ENCODE data around the gene RNASE11. TPM values are rescaled to one million over a fixed set of nuclear protein-coding genes. Genes with fewer than 3 reads are reported as not detected.

The RNASE11 gene
- total and polyA plus RNA-seq, 2 of the 4 experiments (the other 2 are of a cell fraction): not detected

DNA sequence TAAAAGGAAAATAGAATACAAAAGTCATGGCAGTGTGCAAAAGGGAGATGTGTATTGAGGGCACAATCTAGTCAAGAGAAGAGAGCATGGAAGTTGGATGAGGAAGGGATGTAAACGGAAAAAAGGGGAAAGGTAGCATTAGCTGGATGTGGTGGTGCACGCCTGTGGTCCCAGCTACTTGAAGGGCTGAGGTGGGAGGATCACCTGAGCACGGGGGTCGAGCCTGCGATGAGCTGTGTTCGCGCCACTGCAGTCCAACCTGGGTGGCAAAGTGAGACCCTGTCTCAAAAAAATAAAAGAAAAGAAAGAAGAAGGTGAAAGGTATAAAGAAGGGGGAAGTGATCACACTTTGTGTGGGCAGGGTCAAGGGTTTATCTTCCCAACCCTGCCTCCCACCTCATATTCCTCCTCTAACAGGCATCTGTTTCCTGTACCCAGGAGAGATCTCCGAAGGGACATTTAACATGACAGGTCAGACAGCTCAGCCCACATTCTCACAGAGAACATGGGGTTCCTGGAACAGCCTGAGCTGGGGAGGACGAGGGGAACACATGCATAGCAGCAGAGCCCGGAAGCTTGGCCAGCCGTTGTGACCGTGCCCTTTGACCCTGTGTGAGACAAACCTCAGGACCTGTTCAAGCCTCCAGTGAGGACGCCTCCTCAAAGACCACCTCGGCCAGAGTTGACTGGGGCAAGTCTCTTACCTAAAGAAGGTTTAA is 8.9 kb downstream of the RNASE11 start:
- no peak overlapping the region for H3K9ac ChIP-seq (ENCODE audit: low read depth, low read length)
- H2AFZ ChIP-seq (replicated peaks; ENCODE audit: low read length, poor library complexity): no peak overlapping the region
- H3K18ac ChIP-seq (ENCODE audit: low read depth, low read length): no peak overlapping the region
- H2AK9ac ChIP-seq (replicated peaks; ENCODE audit: low read depth, low read length, poor library complexity): no peak overlapping the region
- H2BK120ac ChIP-seq (ENCODE audit: low read depth, low read length): no peak overlapping the region
- BruUV-seq (replicated peaks): no TSS peak
- no peaks in the 10 kb centered on the region for H3K9me3 ChIP-seq (ENCODE audit: control insufficient read depth, insufficient read depth, low read length)
- no peak overlapping the region for H2BK15ac ChIP-seq (ENCODE audit: low read depth, low read length)
- ATAC-seq (ENCODE audit: low read depth): no peak
- intact Hi-C loops (cut with micrococcal nuclease): no loop called here
- in situ Hi-C loops (cut with MboI; ENCODE audit: low sequenced_read_pairs): no loop called here
- no peak overlapping the region for H3K14ac ChIP-seq (replicated peaks; ENCODE audit: low read depth, low read length)
- 75% methylated on average over 5 of the region's 14 CpGs; no CpG with 5 or more reads in 1 of the 2 experiments for WGBS, 2 experiments (ENCODE audit: extremely low coverage in 2 of 2, insufficient read length in 1 of 2)
- H3K79me1 ChIP-seq (ENCODE audit: low read depth in 1 of 2, low read length in 2 of 2): no peaks in the 10 kb centered on the region
- H2BK5ac ChIP-seq (ENCODE audit: low read depth, low read length, poor library complexity, severe bottlenecking): no peak overlapping the region
- no peak overlapping the region for H4K5ac ChIP-seq (ENCODE audit: low read depth, low read length)
- no peak overlapping the region for H3K4me3 ChIP-seq (ENCODE audit: insufficient read depth, low read depth, low read length)
- dilution Hi-C loops (cut with HindIII; ENCODE audit: low sequenced_read_pairs, unreplicated experiment): no loop called here
- no peak for DNase-seq
- CTCF ChIA-PET: no interaction called here
- TF ChIP-seq POLR2A (IDR thresholded peaks at IDR 0.05; ENCODE audit: low read depth, low read length) (no peak), MXI1 (IDR thresholded peaks at IDR 0.05; ENCODE audit: borderline replicate concordance, low read depth, low read length) (no peak), NFE2L2 (IDR thresholded peaks at IDR 0.05; ENCODE audit: low read depth, low read length) (no peak), MAFK (IDR thresholded peaks at IDR 0.05; ENCODE audit: low read depth, low read length) (no peak)
- TF ChIP-seq, protein P1, sequence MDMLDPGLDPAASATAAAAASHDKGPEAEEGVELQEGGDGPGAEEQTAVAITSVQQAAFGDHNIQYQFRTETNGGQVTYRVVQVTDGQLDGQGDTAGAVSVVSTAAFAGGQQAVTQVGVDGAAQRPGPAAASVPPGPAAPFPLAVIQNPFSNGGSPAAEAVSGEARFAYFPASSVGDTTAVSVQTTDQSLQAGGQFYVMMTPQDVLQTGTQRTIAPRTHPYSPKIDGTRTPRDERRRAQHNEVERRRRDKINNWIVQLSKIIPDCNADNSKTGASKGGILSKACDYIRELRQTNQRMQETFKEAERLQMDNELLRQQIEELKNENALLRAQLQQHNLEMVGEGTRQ (IDR thresholded peaks at IDR 0.05; ENCODE audit: low read depth, low read length): no peak
- TF ChIP-seq, protein P2, sequence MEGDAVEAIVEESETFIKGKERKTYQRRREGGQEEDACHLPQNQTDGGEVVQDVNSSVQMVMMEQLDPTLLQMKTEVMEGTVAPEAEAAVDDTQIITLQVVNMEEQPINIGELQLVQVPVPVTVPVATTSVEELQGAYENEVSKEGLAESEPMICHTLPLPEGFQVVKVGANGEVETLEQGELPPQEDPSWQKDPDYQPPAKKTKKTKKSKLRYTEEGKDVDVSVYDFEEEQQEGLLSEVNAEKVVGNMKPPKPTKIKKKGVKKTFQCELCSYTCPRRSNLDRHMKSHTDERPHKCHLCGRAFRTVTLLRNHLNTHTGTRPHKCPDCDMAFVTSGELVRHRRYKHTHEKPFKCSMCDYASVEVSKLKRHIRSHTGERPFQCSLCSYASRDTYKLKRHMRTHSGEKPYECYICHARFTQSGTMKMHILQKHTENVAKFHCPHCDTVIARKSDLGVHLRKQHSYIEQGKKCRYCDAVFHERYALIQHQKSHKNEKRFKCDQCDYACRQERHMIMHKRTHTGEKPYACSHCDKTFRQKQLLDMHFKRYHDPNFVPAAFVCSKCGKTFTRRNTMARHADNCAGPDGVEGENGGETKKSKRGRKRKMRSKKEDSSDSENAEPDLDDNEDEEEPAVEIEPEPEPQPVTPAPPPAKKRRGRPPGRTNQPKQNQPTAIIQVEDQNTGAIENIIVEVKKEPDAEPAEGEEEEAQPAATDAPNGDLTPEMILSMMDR (conservative IDR thresholded peaks at IDR 0.05; ENCODE audit: low read depth, low read length): no peak
- H3K4me1 ChIP-seq (ENCODE audit: control insufficient read depth, insufficient read depth, low read length): no peaks in the 10 kb centered on the region
- no peaks in the 10 kb centered on the region for H3K36me3 ChIP-seq (ENCODE audit: control insufficient read depth, insufficient read depth, low read length)
- no peak overlapping the region for H3K4ac ChIP-seq (ENCODE audit: low read depth, low read length)
- H3K27me3 ChIP-seq (ENCODE audit: control insufficient read depth, insufficient read depth, low read length): no peaks in the 10 kb centered on the region
- no peak overlapping the region for H4K91ac ChIP-seq (ENCODE audit: insufficient read depth, low read depth, low read length)
- no peak overlapping the region for H2BK20ac ChIP-seq (ENCODE audit: low read depth, low read length)
- H3K9me1 ChIP-seq (ENCODE audit: insufficient read depth, low read length): no peaks in the 10 kb centered on the region
- H4K8ac ChIP-seq (ENCODE audit: low read depth in 2 of 2, low read length in 2 of 2): no peak overlapping the region
- POLR2A ChIA-PET (ENCODE audit: unreplicated experiment): no interaction called here
- no peaks in the 10 kb centered on the region for H4K20me1 ChIP-seq (ENCODE audit: insufficient read depth, low read length)
- no peak overlapping the region for H3K23ac ChIP-seq (ENCODE audit: low read depth, low read length)
- H3K56ac ChIP-seq (ENCODE audit: extremely low read depth, insufficient read depth, low read length): no peak overlapping the region
- H2AK5ac ChIP-seq (ENCODE audit: low read depth, low read length): no peak overlapping the region
- H3K4me2 ChIP-seq (ENCODE audit: low read depth, low read length): no peak overlapping the region
- H3K27ac ChIP-seq (ENCODE audit: insufficient read depth, low read length): no peak overlapping the region

Measured in IMR-90 (cell line).